Osteoblast (primary cell): Measurements from ENCODE around the gene AP3B2. TPM values are rescaled to one million over a fixed set of nuclear protein-coding genes. Genes with fewer than 3 reads are reported as not detected.

ENCODE experiments used
- DNase-seq: peaks from one replicate; pipeline ENCODE4 v3.0.0; 2011; ENCODE audit warnings: low spot score, mixed read lengths; ENCODE audit not compliant: insufficient read length; ENCODE audit errors: missing footprints
- H2AFZ ChIP-seq: 2 replicates; pipeline ENCODE4 v1.6.0; 2011; ENCODE audit warnings: mild to moderate bottlenecking, low read length
- H3K27ac ChIP-seq: 2 replicates; pipeline ENCODE4 v1.5.1; 2011; ENCODE audit warnings: mild to moderate bottlenecking, low read depth, low read length, moderate library complexity
- H3K27me3 ChIP-seq: 2 replicates; pipeline ENCODE4 v1.6.0; 2012; ENCODE audit warnings: mild to moderate bottlenecking, control low read depth, inconsistent platforms, low read length, moderate library complexity; ENCODE audit not compliant: insufficient read depth
- H3K36me3 ChIP-seq: 2 replicates; pipeline ENCODE4 v1.5.1; 2011; ENCODE audit warnings: mild to moderate bottlenecking, low read length, control low read depth, moderate library complexity; ENCODE audit not compliant: insufficient read depth
- H3K4me1 ChIP-seq: 2 replicates; pipeline ENCODE4 v1.5.1; 2011; ENCODE audit warnings: mild to moderate bottlenecking, low read length, control low read depth, moderate library complexity; ENCODE audit not compliant: insufficient read depth
- H3K4me2 ChIP-seq: 2 replicates; pipeline ENCODE4 v1.6.0; 2011; ENCODE audit warnings: mild to moderate bottlenecking, low read length; ENCODE audit not compliant: insufficient read depth
- H3K4me3 ChIP-seq: fragments of 200-600 bp; sonication (generic); 3 replicates; pipeline ENCODE4 v1.5.1; 2012; ENCODE audit warnings: mild to moderate bottlenecking, low read length, inconsistent platforms; ENCODE audit not compliant: insufficient read depth
- H3K79me2 ChIP-seq: 2 replicates; pipeline ENCODE4 v1.6.0; 2012; ENCODE audit warnings: mild to moderate bottlenecking, low read length, control low read depth, inconsistent platforms; ENCODE audit not compliant: insufficient read depth
- H3K9me3 ChIP-seq: 2 replicates; pipeline ENCODE4 v1.5.1; 2011; ENCODE audit warnings: low read depth, low read length, control low read depth
- H4K20me1 ChIP-seq: 2 replicates; pipeline ENCODE4 v1.6.0; 2012; ENCODE audit warnings: mild to moderate bottlenecking, low read length, control low read depth; ENCODE audit not compliant: insufficient read depth
- total RNA-seq: library from RNA; depleted of rRNA; stranded (reverse); fragments of >200 nt; gene quantifications from 2 replicates; pipeline ENCODE4 v1.2.3, GENCODE V29; 2012
- TF ChIP-seq, protein P1 (sequence below): IDR thresholded peaks from 2 replicates; pipeline ENCODE4 v1.5.1; 2011; ENCODE audit warnings: mild to moderate bottlenecking, low read depth, low read length, moderate library complexity; ENCODE audit errors: extremely low read depth

AP3B2 gene
- total RNA-seq, 1 donor = 0.36 TPM

DNA sequence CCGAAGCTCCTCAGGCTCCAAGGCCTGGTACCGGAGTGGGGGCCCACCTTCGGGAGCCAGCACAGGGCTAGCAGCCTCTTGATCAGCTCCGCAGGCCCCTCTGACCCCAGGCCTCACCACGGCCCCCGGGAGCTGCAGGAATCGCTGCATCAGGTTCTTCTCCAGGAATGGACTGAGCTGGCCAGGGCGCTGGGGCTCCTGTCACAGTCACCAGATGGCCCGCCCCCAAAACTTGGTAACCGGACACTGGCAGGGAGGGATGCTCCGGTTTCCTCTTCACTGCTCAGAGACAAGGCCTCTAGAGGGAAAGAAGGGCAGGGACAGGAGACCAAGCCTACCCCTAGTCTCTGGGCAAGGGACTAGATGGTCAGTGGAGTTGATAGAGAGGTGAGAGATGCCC is 9.9 kb downstream of the AP3B2 start:
- no peaks in the 10 kb centered on the region for H3K36me3 ChIP-seq
- no peaks in the 10 kb centered on the region for H3K4me1 ChIP-seq
- H3K4me3 ChIP-seq = no peak overlapping the region
- no peak overlapping the region for H3K27ac ChIP-seq
- no peak overlapping the region for H2AFZ ChIP-seq
- no peak overlapping the region for H3K4me2 ChIP-seq
- H4K20me1 ChIP-seq = no peaks in the 10 kb centered on the region
- no peaks in the 10 kb centered on the region for H3K9me3 ChIP-seq
- TF ChIP-seq, protein P1, sequence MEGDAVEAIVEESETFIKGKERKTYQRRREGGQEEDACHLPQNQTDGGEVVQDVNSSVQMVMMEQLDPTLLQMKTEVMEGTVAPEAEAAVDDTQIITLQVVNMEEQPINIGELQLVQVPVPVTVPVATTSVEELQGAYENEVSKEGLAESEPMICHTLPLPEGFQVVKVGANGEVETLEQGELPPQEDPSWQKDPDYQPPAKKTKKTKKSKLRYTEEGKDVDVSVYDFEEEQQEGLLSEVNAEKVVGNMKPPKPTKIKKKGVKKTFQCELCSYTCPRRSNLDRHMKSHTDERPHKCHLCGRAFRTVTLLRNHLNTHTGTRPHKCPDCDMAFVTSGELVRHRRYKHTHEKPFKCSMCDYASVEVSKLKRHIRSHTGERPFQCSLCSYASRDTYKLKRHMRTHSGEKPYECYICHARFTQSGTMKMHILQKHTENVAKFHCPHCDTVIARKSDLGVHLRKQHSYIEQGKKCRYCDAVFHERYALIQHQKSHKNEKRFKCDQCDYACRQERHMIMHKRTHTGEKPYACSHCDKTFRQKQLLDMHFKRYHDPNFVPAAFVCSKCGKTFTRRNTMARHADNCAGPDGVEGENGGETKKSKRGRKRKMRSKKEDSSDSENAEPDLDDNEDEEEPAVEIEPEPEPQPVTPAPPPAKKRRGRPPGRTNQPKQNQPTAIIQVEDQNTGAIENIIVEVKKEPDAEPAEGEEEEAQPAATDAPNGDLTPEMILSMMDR = no peak
- peak; percentile 60 for DNase-seq
- no peaks in the 10 kb centered on the region for H3K27me3 ChIP-seq
- H3K79me2 ChIP-seq = no peaks in the 10 kb centered on the region

DNA sequence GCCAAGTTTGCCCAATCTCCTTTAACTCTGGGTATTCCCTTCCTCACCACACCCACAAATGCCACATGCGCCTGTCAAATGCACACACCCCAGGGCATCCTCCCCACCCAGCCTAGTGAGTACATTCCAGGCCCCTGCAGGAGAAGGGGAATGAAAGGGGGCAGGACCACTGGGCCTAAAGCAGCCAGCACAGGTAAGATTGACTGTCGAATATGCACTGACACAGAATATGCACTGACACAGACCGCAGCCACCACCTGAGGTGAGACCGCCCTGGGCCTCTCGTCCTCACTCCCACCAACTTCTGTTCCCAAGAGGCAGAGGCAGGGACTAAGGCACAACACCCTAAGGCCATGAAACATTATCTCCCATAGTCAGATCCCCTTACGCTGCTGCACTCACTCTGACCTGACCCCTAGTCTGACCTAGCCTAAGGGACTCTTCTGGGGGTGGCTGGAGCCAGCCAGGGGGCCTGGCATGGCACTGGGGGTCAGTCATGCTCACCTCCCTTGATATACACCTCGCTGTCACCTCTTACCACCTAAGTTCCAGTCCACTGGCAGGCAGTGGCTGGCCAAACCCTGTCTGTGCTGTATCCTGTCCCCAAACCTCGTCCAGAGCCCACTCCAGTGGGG is 10.8 kb downstream of the AP3B2 start:
- Histone ChIP-seq H3K36me3 (no peaks in the 10 kb centered on the region), H3K4me1 (no peaks in the 10 kb centered on the region), H2AFZ (no peak overlapping the region), H3K9me3 (no peaks in the 10 kb centered on the region), H4K20me1 (no peaks in the 10 kb centered on the region), H3K27ac (no peak overlapping the region), H3K79me2 (no peaks in the 10 kb centered on the region), H3K4me2 (no peak overlapping the region), H3K4me3 (no peak overlapping the region), H3K27me3 (no peaks in the 10 kb centered on the region)
- TF ChIP-seq, protein P1 = no peak
- DNase-seq = peak; percentile 49

DNA sequence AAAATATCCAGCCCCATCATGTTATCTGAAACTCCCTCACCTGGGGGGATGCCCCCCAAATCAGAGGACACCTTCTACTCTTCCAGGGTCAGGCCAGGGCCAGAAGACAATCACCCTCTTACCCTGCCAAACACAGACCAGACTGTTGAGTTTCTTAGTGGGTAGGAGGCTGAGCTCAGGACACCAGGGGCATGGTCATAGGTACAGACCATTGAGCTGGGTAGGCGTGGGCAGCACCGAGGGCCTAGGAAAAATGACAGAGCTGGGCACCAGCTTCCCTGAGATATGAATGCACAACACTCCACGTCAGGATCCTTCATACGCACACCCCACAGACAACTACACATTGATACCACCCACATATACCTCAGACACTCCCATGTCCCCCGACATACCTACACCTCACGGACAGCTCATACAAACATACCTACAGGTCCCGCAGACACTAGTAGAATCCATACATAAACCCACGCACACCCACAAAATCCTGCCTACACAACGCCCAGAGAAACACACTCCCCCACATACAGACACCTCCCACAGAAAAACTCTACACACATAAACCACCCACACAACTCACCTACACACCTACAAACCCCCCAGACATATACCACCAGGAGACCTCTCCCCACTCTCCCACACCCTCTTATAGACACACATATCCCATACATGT is 11.8 kb downstream of the AP3B2 start:
- H3K4me3 ChIP-seq = no peak overlapping the region
- H2AFZ ChIP-seq = no peak overlapping the region
- no peaks in the 10 kb centered on the region for H4K20me1 ChIP-seq
- no peaks in the 10 kb centered on the region for H3K9me3 ChIP-seq
- H3K79me2 ChIP-seq = no peaks in the 10 kb centered on the region
- no peaks in the 10 kb centered on the region for H3K4me1 ChIP-seq
- H3K4me2 ChIP-seq = no peak overlapping the region
- H3K27me3 ChIP-seq = no peaks in the 10 kb centered on the region
- peak; percentile 70 for DNase-seq
- H3K36me3 ChIP-seq = no peaks in the 10 kb centered on the region
- TF ChIP-seq, protein P1 = no peak
- no peak overlapping the region for H3K27ac ChIP-seq

DNA sequence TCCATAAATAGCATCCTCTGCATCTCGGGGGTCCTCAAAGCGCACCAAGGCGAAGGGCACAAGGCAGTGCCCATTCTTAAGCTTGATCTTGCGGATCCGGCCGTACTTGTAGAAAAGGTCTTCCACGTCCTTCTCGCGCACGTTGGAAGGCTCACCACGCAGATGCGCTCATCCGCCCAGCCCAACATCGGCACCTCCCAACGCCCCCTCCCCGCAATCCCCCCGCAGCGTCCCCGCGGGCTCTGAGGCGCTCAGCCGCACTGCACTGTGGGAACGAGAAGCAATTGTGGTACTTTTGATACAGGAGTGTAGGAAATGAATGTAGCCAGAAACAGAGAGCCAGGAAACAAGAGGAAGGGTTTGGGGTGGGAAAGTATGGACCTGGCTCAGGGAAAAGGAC is 17.5 kb downstream of the AP3B2 start:
- Histone ChIP-seq H2AFZ (no peak overlapping the region), H3K36me3 (no peaks in the 10 kb centered on the region), H3K27me3 (no peaks in the 10 kb centered on the region), H3K4me1 (no peaks in the 10 kb centered on the region), H3K9me3 (no peaks in the 10 kb centered on the region), H4K20me1 (no peaks in the 10 kb centered on the region), H3K27ac (no peak overlapping the region), H3K4me2 (no peak overlapping the region), H3K79me2 (no peaks in the 10 kb centered on the region), H3K4me3 (no peak overlapping the region)
- no peak for DNase-seq
- TF ChIP-seq, protein P1 = no peak
